GM20431 (cell line): Measurements from ENCODE around the gene SRPK2.
"Not testable (repeated sequence)": the region's sequence is repeated elsewhere in the genome, so short reads cannot be mapped to it uniquely, and the experiment has no call there.

ENCODE experiments used
- in situ Hi-C: fragments of 300-500 bp; cut with MseI, MboI; formaldehyde crosslinking; loops from one replicate; pipeline ENCODE4 v1.15.0; 2020; ENCODE audit warnings: low sequenced_read_pairs; ENCODE audit not compliant: unreplicated experiment

SRPK2 gene

GRCh38 chr7:105204520-105204919, 184.2 kb downstream of the SRPK2 start:
- in situ Hi-C loops, result no loop called here

GRCh38 chr7:105202616-105203015, 186.1 kb downstream of the SRPK2 start:
- in situ Hi-C loops, result no loop called here

- in situ Hi-C loops, result no loop called here
Measured at GRCh38 chr7:105199386-105199785, 189.3 kb downstream of the SRPK2 start.

DNA sequence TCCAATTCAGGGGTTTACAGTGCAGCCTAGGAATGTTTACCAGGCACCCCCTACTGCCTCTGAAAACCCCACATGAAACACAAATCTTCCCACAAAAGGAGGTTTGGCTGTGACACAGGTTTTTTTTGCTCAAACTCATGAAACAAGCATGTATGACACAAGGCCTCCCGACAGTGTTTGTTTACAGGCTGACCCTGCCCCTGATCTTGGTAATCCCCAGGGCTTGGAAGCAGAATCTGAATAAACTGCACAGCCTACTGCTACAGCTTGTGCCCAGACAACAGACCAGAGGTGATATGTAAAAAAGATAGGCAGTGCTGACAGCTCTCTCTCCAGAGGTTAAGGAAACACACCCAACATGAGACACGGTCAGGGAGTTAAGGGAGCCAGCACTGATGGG, 190.5 kb downstream of the SRPK2 start:
- in situ Hi-C loops, result no loop called here

GRCh38 chr7:105196473-105196872, 192.2 kb downstream of the SRPK2 start:
- in situ Hi-C loops, result no loop called here

GRCh38 chr7:105195891-105196290, 192.8 kb downstream of the SRPK2 start:
- in situ Hi-C loops, result no loop called here

DNA sequence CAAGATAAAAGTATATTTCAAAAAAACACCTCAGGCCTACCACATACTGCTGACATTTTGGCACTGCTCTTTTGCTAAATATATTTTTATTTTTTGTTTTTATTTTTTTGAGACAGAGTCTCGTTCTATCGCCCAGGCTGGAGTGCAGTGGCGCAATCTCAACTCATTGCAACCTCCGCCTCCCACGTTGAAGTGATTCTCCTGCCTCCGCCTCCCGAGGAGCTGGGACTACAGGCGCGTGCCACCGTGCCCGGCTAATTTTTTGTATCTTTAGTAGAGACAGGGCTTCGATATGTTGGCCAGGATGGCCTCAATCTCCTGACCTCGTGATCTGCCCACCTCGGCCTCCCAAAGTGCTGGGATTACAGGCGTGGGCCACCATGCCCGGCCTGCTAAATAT, 193.8 kb downstream of the SRPK2 start:
- in situ Hi-C loops, result not testable (repeated sequence)

GRCh38 chr7:105191331-105191730, 197.4 kb downstream of the SRPK2 start:
- in situ Hi-C loops, result no loop called here

GRCh38 chr7:105189859-105190492, 198.7 kb downstream of the SRPK2 start:
- in situ Hi-C loops, result no loop called here

- in situ Hi-C loops, result no loop called here
Measured at GRCh38 chr7:105188201-105188600, 200.5 kb downstream of the SRPK2 start.

DNA sequence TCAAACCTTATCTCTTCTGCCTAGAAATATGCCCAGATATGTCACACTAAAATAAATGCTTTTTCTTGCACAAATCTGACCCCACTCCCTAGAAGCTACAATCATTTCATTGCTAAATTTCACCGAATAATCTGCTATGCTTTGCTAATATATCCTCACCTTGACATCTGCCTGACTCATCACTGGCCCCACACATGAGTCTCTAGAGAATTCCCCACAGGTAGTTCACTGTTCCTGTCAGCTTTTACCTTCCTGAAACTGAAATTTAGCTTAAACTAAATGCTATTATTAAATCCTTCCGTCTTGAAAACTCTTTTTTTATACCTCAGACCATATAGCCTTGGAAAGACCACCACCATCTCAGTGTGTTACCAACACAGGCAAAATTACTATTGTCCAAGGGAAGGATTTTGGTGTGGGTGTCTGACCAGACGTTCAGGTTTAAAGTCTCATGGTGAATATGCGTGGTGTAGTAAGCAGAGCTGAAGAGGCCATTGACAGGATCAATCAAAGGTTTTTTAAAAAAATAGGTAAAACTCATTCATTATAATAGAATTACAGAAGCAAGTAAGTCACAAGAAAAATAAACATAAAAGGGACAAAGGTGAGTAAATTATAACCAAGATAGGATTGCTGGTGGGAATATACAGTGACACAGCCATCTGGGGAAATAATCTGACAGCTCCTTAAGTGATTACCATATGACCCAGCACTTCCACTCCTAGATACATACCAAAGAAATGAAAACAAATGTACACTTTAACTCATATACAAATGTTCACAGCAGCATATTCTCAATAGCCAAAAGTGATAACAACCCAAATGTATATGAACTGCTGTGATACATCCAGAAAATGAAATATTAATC, 201.2 kb downstream of the SRPK2 start:
- in situ Hi-C loops, result no loop called here

- in situ Hi-C loops, result no loop called here
Measured at GRCh38 chr7:105185290-105186010, 203.3 kb downstream of the SRPK2 start.

GRCh38 chr7:105180002-105180401, 208.7 kb downstream of the SRPK2 start:
- in situ Hi-C loops, result no loop called here

DNA sequence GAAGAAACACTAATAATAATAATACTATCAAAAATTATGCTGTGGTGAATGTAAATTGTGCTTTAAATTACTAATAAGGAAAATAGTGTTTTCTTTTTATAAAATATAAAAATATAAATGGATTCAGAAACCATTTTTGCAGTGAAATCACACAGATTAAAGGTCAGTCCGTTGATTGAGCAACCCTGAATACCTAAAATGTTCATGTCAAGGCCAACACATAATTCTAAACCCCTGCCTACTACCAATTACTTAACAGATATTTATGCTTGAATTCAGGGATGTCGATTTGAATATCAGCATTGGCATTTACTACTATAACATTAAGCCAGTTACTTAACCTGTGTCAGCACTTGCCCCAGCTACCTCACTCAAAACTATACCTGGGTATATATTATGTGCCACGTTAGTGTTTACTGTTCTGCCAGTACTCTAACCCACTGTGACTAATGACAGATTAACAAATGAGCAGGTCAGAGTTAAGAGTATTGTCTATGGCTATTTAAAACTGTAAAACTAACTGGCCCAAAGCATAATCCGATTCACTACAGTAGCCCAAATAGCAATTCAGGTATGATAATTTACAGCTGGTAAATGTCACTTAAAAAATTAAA, 209.7 kb downstream of the SRPK2 start:
- in situ Hi-C loops, result no loop called here

- in situ Hi-C loops, result no loop called here
Measured at GRCh38 chr7:105178177-105178576, 210.5 kb downstream of the SRPK2 start.

- in situ Hi-C loops, result no loop called here
Measured at GRCh38 chr7:105177026-105177425, 211.7 kb downstream of the SRPK2 start.

GRCh38 chr7:105173586-105173985, 215.1 kb downstream of the SRPK2 start:
- in situ Hi-C loops, result no loop called here

DNA sequence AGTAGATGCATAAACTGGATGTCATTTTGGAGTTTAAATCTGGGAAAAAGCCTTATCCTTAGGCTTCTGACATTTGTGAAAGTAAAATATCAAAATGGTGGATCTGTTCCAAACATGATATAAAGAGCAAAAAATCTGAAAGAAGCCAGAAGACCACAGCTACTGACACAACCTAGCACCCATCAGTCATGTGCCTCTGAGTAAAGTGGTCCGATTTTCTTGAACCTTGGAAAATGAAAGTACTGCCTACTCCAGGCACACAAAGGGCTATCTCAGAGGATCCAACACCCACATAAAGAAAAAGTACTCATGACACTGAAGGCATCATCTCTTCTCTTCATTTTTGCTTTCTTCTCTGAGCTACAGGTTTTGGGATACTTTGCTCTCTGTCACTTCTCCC, 224.0 kb downstream of the SRPK2 start:
- in situ Hi-C loops, result no loop called here

DNA sequence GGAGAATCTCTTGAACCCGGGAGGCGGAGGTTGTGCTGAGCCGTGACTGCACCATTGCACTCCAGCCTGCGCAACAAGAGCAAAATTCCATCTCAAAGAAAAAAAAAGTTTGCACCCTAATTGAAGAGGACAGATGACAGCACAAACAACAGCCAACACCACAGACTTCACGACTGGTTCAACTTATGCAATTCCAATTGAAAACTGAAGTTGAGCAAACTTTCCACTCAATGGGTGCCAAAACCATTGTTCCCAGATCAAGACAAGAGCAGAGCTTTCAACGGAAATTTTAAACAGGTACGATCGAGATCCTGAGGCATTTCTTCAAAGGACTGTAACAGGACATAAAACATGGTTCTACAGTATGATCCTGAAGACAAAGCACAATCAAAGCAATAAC, 225.0 kb downstream of the SRPK2 start:
- in situ Hi-C loops, result no loop called here

- in situ Hi-C loops, result no loop called here
Measured at GRCh38 chr7:105161366-105161765, 227.4 kb downstream of the SRPK2 start.

GRCh38 chr7:105157278-105157677, 231.4 kb downstream of the SRPK2 start:
- in situ Hi-C loops, result no loop called here
